ENCODE results near the gene MED15.

DNA sequence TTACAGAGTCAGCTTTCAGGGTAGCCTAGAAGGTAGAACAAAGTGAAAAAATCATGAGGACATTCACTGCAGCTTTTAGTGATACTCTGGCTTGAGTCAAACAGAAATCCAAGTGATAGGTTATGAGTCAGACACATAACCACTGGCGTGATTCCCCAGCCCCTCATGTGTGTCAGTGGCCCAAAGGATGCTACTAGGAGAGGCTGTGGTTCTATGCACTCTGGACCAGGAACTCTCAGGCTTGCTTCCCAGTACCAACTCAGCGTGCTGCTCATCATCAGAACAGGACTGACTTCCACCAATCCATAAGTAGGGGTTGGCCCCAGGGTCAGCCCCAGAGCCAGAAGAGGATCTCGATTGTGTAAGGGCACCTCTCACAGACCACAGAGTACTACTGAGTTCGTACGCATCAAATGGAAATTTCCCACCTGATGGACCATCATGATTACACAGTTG is 116.8 kb downstream of the MED15 start:
- TF ChIP-seq POLR2A (IDR thresholded peaks at IDR 0.05) = no peak
- TF ChIP-seq CTCF (IDR thresholded peaks at IDR 0.05) = no peak
- TF ChIP-seq POLR2AphosphoS5 (IDR thresholded peaks at IDR 0.05) = no peak
- no peak for TF ChIP-seq EP300 (IDR thresholded peaks at IDR 0.05)

Measured in sigmoid colon (tissue), 4 donors.